ENCODE results near the gene PTPRN.
"Not testable (repeated sequence)": the region's sequence is repeated elsewhere in the genome, so short reads cannot be mapped to it uniquely, and the experiment has no call there.

The PTPRN gene

GRCh38 chr2:219291394-219291793 lies 17.8 kb downstream of the PTPRN start:
- H3K36me3 Mint-ChIP-seq (ENCODE audit: low read depth) = no peaks in the 10 kb centered on the region
- no peaks in the 10 kb centered on the region for H3K9me3 Mint-ChIP-seq
- TF ChIP-seq CTCF (IDR thresholded peaks at IDR 0.05; ENCODE audit: unreplicated experiment in 3 of 3) = no peak
- H3K4me3 Mint-ChIP-seq = no peak overlapping the region
- H3K27ac Mint-ChIP-seq = no peak overlapping the region
- H3K4me1 Mint-ChIP-seq = peaks cover 32% of the 10 kb centered on the region
- peaks cover 28% of the 10 kb centered on the region for H3K27me3 Mint-ChIP-seq (ENCODE audit: low read depth)

GRCh38 chr2:219290381-219291171 lies 18.6 kb downstream of the PTPRN start:
- Mint-ChIP-seq H3K27ac (no peak overlapping the region), H3K36me3 (ENCODE audit: low read depth) (no peaks in the 10 kb centered on the region), H3K4me1 (peaks cover 34% of the 10 kb centered on the region), H3K27me3 (ENCODE audit: low read depth) (peaks cover 21% of the 10 kb centered on the region), H3K9me3 (no peaks in the 10 kb centered on the region), H3K4me3 (no peak overlapping the region)
- no peak for TF ChIP-seq CTCF (IDR thresholded peaks at IDR 0.05; ENCODE audit: unreplicated experiment in 3 of 3)

GRCh38 chr2:219289537-219290361 lies 19.5 kb downstream of the PTPRN start:
- Mint-ChIP-seq H3K4me3 (no peak overlapping the region), H3K4me1 (peaks cover 34% of the 10 kb centered on the region), H3K27ac (peak overlapping the region; percentile 65 to 90 (median 90)), H3K9me3 (no peaks in the 10 kb centered on the region), H3K27me3 (ENCODE audit: low read depth) (peaks cover 18% of the 10 kb centered on the region), H3K36me3 (ENCODE audit: low read depth) (peaks cover 3% of the 10 kb centered on the region)
- no peak for TF ChIP-seq CTCF (IDR thresholded peaks at IDR 0.05; ENCODE audit: unreplicated experiment in 3 of 3)

- Mint-ChIP-seq H3K4me1 (peaks cover 31% of the 10 kb centered on the region), H3K27me3 (ENCODE audit: low read depth) (peaks cover 18% of the 10 kb centered on the region), H3K36me3 (ENCODE audit: low read depth) (peaks cover 3% of the 10 kb centered on the region), H3K4me3 (no peak overlapping the region), H3K27ac (peak overlapping the region; percentile 65 to 90 (median 90)), H3K9me3 (no peaks in the 10 kb centered on the region)
- no peak for TF ChIP-seq CTCF (IDR thresholded peaks at IDR 0.05; ENCODE audit: unreplicated experiment in 3 of 3)
These were observed 20.0 kb downstream of the PTPRN start for GRCh38 chr2:219289195-219289536.

- Mint-ChIP-seq H3K27me3 (ENCODE audit: low read depth) (peaks cover 14% of the 10 kb centered on the region), H3K36me3 (ENCODE audit: low read depth) (peaks cover 13% of the 10 kb centered on the region), H3K4me1 (peaks cover 32% of the 10 kb centered on the region), H3K9me3 (no peaks in the 10 kb centered on the region), H3K27ac (peak overlapping the region in 2 of 3 experiments; percentile 18 to 44), H3K4me3 (no peak overlapping the region)
- no peak for TF ChIP-seq CTCF (IDR thresholded peaks at IDR 0.05; ENCODE audit: unreplicated experiment in 3 of 3)
These were observed 21.5 kb downstream of the PTPRN start for GRCh38 chr2:219287580-219288265.

- not testable (repeated sequence) for H3K4me3 Mint-ChIP-seq; H3K27me3 Mint-ChIP-seq (ENCODE audit: low read depth); H3K9me3 Mint-ChIP-seq
- Mint-ChIP-seq H3K27ac (peak overlapping the region in 1 of 3 experiments; percentile 18), H3K36me3 (ENCODE audit: low read depth) (peaks cover 18% of the 10 kb centered on the region), H3K4me1 (peaks cover 38% of the 10 kb centered on the region)
These were observed 22.1 kb downstream of the PTPRN start for GRCh38 chr2:219287116-219287440.
